Prostate gland (tissue), 2 donors: ENCODE data around the gene FTCD. TPM values are rescaled to one million over a fixed set of nuclear protein-coding genes. Genes with fewer than 3 reads are reported as not detected.

Experiments
- DNase-seq: peaks from one replicate; pipeline ENCODE4 v3.0.0-alpha.2; 2019; ENCODE audit warnings: low spot score
- H3K27ac ChIP-seq, 2 donors: fragments of 200-600 bp; sonication (generic); 2 replicates each; pipeline ENCODE4 v1.5.1; 2017 to 2019
- H3K27me3 ChIP-seq: fragments of 200-600 bp; sonication (generic); replicated peaks from 2 replicates; pipeline ENCODE4 v1.5.1; 2019; ENCODE audit not compliant: insufficient read depth
- H3K36me3 ChIP-seq, 2 donors: fragments of 200-600 bp; sonication (generic); 1 replicate in 1 of 2; 2 replicates in 1 of 2; pipeline versions ENCODE4 v1.5.1 to v1.8.1; 2017 to 2019
- H3K4me1 ChIP-seq: fragments of 200-600 bp; sonication (generic); replicated peaks from 2 replicates; pipeline ENCODE4 v1.5.1; 2019
- H3K4me3 ChIP-seq, 2 donors: fragments of 200-600 bp; sonication (generic); 2 replicates each; pipeline ENCODE4 v1.5.1; 2017 to 2019
- H3K9me3 ChIP-seq: fragments of 200-600 bp; sonication (generic); 2 replicates; pipeline ENCODE4 v1.5.1; 2017
- CTCF ChIP-seq, 4 experiments: fragments of 200-600 bp in 2 of 4; fragments of 450-650 bp in 2 of 4; sonication (generic) in 2 of 4; IDR thresholded peaks; 1 replicate in 3 of 4; 2 replicates in 1 of 4; pipeline ENCODE4 v1.5.1; 2016 to 2019; ENCODE audit warnings: antibody characterized with exemption in 4 of 4, mild to moderate bottlenecking in 2 of 4, moderate library complexity in 2 of 4
- POLR2A ChIP-seq: fragments of 450-650 bp; IDR thresholded peaks from one replicate; pipeline ENCODE4 v1.6.1; 2016; ENCODE audit warnings: antibody characterized with exemption, mild to moderate bottlenecking
- POLR2AphosphoS5 ChIP-seq: sonication (generic); formaldehyde crosslinking; IDR thresholded peaks from one replicate; pipeline ENCODE4 v1.6.1; 2017; ENCODE audit warnings: antibody characterized with exemption
- WGBS: methylation state at CpG from one replicate; pipeline ENCODE4 v1.1.5; 2018; 5-methylcytosine and 5-hydroxymethylcytosine counted together
- intact Hi-C: fragments of 100-400 bp; cut with DNase I; formaldehyde crosslinking; loops from one replicate; pipeline ENCODE4 v1.14.2; 2022
- total RNA-seq, 2 donors: library from RNA; depleted of rRNA; stranded (reverse); fragments of >200 nt; gene quantifications; one replicate each; pipeline ENCODE4 v1.1.0, GENCODE V29; 2016

Gene FTCD
- total RNA-seq, 2 donors from 2014 or later = 1.4 to 19.0 TPM

GRCh38 chr21:46135782-46136395 lies 19.5 kb downstream of the FTCD start:
- Histone ChIP-seq H3K4me3 (no peak overlapping the region), H3K27me3 (no peaks in the 10 kb centered on the region), H3K27ac (no peak overlapping the region), H3K9me3 (no peaks in the 10 kb centered on the region), H3K4me1 (no peaks in the 10 kb centered on the region), H3K36me3 (no peaks in the 10 kb centered on the region)
- intact Hi-C loops = no loop called here
- no peak for DNase-seq
- 63% methylated on average over 6 of the region's 7 CpGs for WGBS
- TF ChIP-seq CTCF (IDR thresholded peaks at IDR 0.05) (no peak), POLR2A (no peak), POLR2AphosphoS5 (no peak)

- Histone ChIP-seq H3K4me3 (no peak overlapping the region), H3K36me3 (no peaks in the 10 kb centered on the region), H3K9me3 (no peaks in the 10 kb centered on the region), H3K27ac (no peak overlapping the region), H3K4me1 (no peaks in the 10 kb centered on the region), H3K27me3 (no peaks in the 10 kb centered on the region)
- no peak for DNase-seq
- TF ChIP-seq CTCF (IDR thresholded peaks at IDR 0.05) (no peak), POLR2A (no peak), POLR2AphosphoS5 (no peak)
- intact Hi-C loops = no loop called here
- WGBS = 94% methylated on average over 84 of the region's 85 CpGs
Observed at GRCh38 chr21:46131838-46132651, 23.3 kb downstream of the FTCD start.

- no peak overlapping the region for H3K4me3 ChIP-seq
- no peak for TF ChIP-seq POLR2A
- no peak for TF ChIP-seq CTCF (IDR thresholded peaks at IDR 0.05)
- TF ChIP-seq POLR2AphosphoS5 = no peak
- no peak overlapping the region for H3K27ac ChIP-seq
- intact Hi-C loops = no loop called here
- H3K9me3 ChIP-seq = no peaks in the 10 kb centered on the region
- H3K36me3 ChIP-seq = no peaks in the 10 kb centered on the region
- no peak for DNase-seq
- H3K27me3 ChIP-seq = no peaks in the 10 kb centered on the region
- H3K4me1 ChIP-seq = no peaks in the 10 kb centered on the region
- 100% methylated on average over 4 of the region's 4 CpGs for WGBS
Observed at GRCh38 chr21:46131588-46131837, 23.9 kb downstream of the FTCD start.

- Histone ChIP-seq H3K9me3 (no peaks in the 10 kb centered on the region), H3K4me3 (no peak overlapping the region), H3K27me3 (no peaks in the 10 kb centered on the region), H3K36me3 (no peaks in the 10 kb centered on the region), H3K4me1 (no peaks in the 10 kb centered on the region), H3K27ac (no peak overlapping the region)
- no peak for DNase-seq
- no peak for TF ChIP-seq POLR2A
- no peak for TF ChIP-seq POLR2AphosphoS5
- TF ChIP-seq CTCF (IDR thresholded peaks at IDR 0.05) = no peak
- intact Hi-C loops = no loop called here
- WGBS = 59% methylated on average over 16 of the region's 22 CpGs
Observed at GRCh38 chr21:46130831-46131587, 24.4 kb downstream of the FTCD start.
